HCT116 (cell line): ENCODE measurements around the gene MAGI3.

Experiments used
- CEBPB ChIP-seq: IDR thresholded peaks from 2 replicates; pipeline ENCODE4 v1.6.1; 2012; ENCODE audit warnings: low read depth
- CTCF ChIP-seq, 3 experiments: fragments of 200-600 bp in 1 of 3; sonication (generic) in 1 of 3; IDR thresholded peaks in 2 of 3; conservative IDR thresholded peaks in 1 of 3; 2 replicates each; pipeline ENCODE4 v1.5.1; 2012 to 2017; ENCODE audit warnings: low read depth in 2 of 3, low read length in 2 of 3, antibody characterized with exemption in 1 of 3, borderline replicate concordance in 1 of 3, control low read depth in 1 of 3, mild to moderate bottlenecking in 1 of 3, mixed read lengths in 1 of 3, mixed run types in 1 of 3, moderate library complexity in 1 of 3; ENCODE audit not compliant: insufficient read depth in 1 of 3
- EZH2phosphoT487 ChIP-seq: fragments of 200-600 bp; IDR thresholded peaks from 2 replicates; pipeline ENCODE4 v1.6.1; 2018; ENCODE audit warnings: antibody characterized with exemption, borderline replicate concordance
- MAX ChIP-seq: IDR thresholded peaks from 2 replicates; pipeline ENCODE4 v1.6.1; 2012
- POLR2A ChIP-seq: IDR thresholded peaks from 2 replicates; pipeline ENCODE4 v1.7.0; 2011; ENCODE audit warnings: borderline replicate concordance; ENCODE audit not compliant: insufficient read depth, insufficient read length; ENCODE audit errors: extremely low read depth
- POLR2AphosphoS5 ChIP-seq: IDR thresholded peaks from 2 replicates; pipeline ENCODE4 v1.6.1; 2011; ENCODE audit warnings: mild to moderate bottlenecking, low read depth, low read length, moderate library complexity
- REST ChIP-seq: IDR thresholded peaks from 2 replicates; pipeline ENCODE4 v1.6.1; 2012; ENCODE audit warnings: low read depth
- SIN3A ChIP-seq: IDR thresholded peaks from 2 replicates; pipeline ENCODE4 v1.6.1; 2012; ENCODE audit warnings: low read depth
- SP1 ChIP-seq: IDR thresholded peaks from 2 replicates; pipeline ENCODE4 v1.6.1; 2012; ENCODE audit warnings: low read depth
- ZFX ChIP-seq: fragments of 450-650 bp; IDR thresholded peaks from 2 replicates; pipeline ENCODE4 v1.6.1; 2017
- ZNF274 ChIP-seq: fragments of 200-500 bp; sonication (Bioruptor generic); IDR thresholded peaks from 2 replicates; pipeline ENCODE4 v1.6.1; 2014; ENCODE audit warnings: mild to moderate bottlenecking, low read depth, low read length, inconsistent platforms

GRCh38 chr1:113582084-113582483, 191.8 kb downstream of the MAGI3 start:
- no peak for TF ChIP-seq CTCF (IDR thresholded peaks at IDR 0.05 in 2 of 3, conservative IDR thresholded peaks at IDR 0.05 in 1 of 3; ENCODE audit: borderline replicate concordance in 1 of 3, insufficient read depth in 1 of 3, low read depth in 2 of 3, low read length in 2 of 3)
- no peak for TF ChIP-seq POLR2A
- TF ChIP-seq SP1 = no peak
- no peak for TF ChIP-seq POLR2AphosphoS5
- no peak for TF ChIP-seq CEBPB
- TF ChIP-seq REST = no peak
- no peak for TF ChIP-seq MAX
- TF ChIP-seq ZFX = no peak
- no peak for TF ChIP-seq EZH2phosphoT487
- no peak for TF ChIP-seq ZNF274
- no peak for TF ChIP-seq SIN3A
